Stimulated activated CD8-positive, alpha-beta memory T cell treated with anti-CD3 and anti-CD28 coated beads, Interleukin-4, amount 100 ng/mL, for 48 hours (primary cell): ENCODE measurements around the gene SPR.
A peak's percentile ranks its signal among the peaks of the same experiment; 100 is the strongest.

Experiments
- DNase-seq: peaks from one replicate; pipeline ENCODE4 v3.0.0-alpha.2; 2020

The SPR gene

GRCh38 chr2:72887032-72887739, at the start of gene SPR:
Gene SPR, plus strand, starts transcription at chr2:72887408. Its CDS starts 25 bp downstream, at chr2:72887433.
- DNase-seq: peak; percentile 81

GRCh38 chr2:72840066-72840465, 47.1 kb upstream of the SPR start:
- no peak for DNase-seq

- no peak for DNase-seq
Measured at GRCh38 chr2:72841462-72842125, 45.6 kb upstream of the SPR start.

GRCh38 chr2:72843301-72843700, 43.9 kb upstream of the SPR start:
- no peak for DNase-seq

- no peak for DNase-seq
Measured at GRCh38 chr2:72846171-72847095, 40.8 kb upstream of the SPR start.

- no peak for DNase-seq
Measured at GRCh38 chr2:72847534-72848315, 39.5 kb upstream of the SPR start.

- DNase-seq: no peak
Measured at GRCh38 chr2:72848436-72849137, 38.6 kb upstream of the SPR start.

- no peak for DNase-seq
Measured at GRCh38 chr2:72849138-72849462, 38.1 kb upstream of the SPR start.

GRCh38 chr2:72851333-72851732, 35.9 kb upstream of the SPR start:
- no peak for DNase-seq

GRCh38 chr2:72859831-72860262, 27.4 kb upstream of the SPR start:
- DNase-seq: peak; percentile 70

- peak; percentile 93 for DNase-seq
Measured at GRCh38 chr2:72862239-72862988, 24.8 kb upstream of the SPR start.

- DNase-seq: no peak
Measured at GRCh38 chr2:72863046-72863445, 24.2 kb upstream of the SPR start.

GRCh38 chr2:72864500-72864899, 22.7 kb upstream of the SPR start:
- no peak for DNase-seq

GRCh38 chr2:72871060-72871459, 16.1 kb upstream of the SPR start:
- DNase-seq: no peak

GRCh38 chr2:72871880-72872279, 15.3 kb upstream of the SPR start:
- no peak for DNase-seq

GRCh38 chr2:72883356-72883962, 3.7 kb upstream of the SPR start:
- DNase-seq: peak; percentile 56

- DNase-seq: no peak
Measured at GRCh38 chr2:72886505-72887031, 640 bp upstream of the SPR start.

- DNase-seq: peak; percentile 78
Measured at GRCh38 chr2:72887740-72888437, 681 bp downstream of the SPR start.

- DNase-seq: no peak
Measured at GRCh38 chr2:72888438-72889202, 1.4 kb downstream of the SPR start.
